H1 (cell line): ENCODE data around the gene PLEKHS1. TPM values are rescaled to one million over a fixed set of nuclear protein-coding genes. Genes with fewer than 3 reads are reported as not detected.

Source experiments
- CTCF ChIA-PET: fragments of 300-600 bp; sonication (Branson Sonifier 250); formaldehyde crosslinking; loops from one replicate; lab custom pipeline; 2021; ENCODE audit not compliant: partially characterized antibody; lab: Charles Lee
- POLR2A ChIA-PET: fragments of 300-600 bp; sonication (Branson Sonifier 250); formaldehyde crosslinking; loops from one replicate; lab custom pipeline; 2021; ENCODE audit warnings: inconsistent platforms; ENCODE audit not compliant: partially characterized antibody; lab: Charles Lee
- DNase-seq, 2 experiments: peaks; one replicate each; pipeline versions ENCODE4 v3.0.0 to v3.0.0-alpha.2; 2010 to 2022; ENCODE audit warnings: low spot score in 2 of 2, low read depth in 1 of 2, mixed read lengths in 1 of 2
- FAIRE-seq: peaks from 2 replicates; lab custom pipeline; 2011; peaks lifted over from hg19 to GRCh38; lab: Jason Lieb, UNC
- H2AFZ ChIP-seq: 2 replicates; pipeline ENCODE4 v1.8.1; 2012; ENCODE audit warnings: low read length, inconsistent platforms
- H2AK5ac ChIP-seq: 2 replicates; pipeline ENCODE4 v1.6.1; 2013; ENCODE audit warnings: low read depth, low read length
- H2BK120ac ChIP-seq: replicated peaks from 2 replicates; pipeline ENCODE3; 2013; ENCODE audit warnings: low read depth, low read length, inconsistent platforms
- H2BK12ac ChIP-seq: 2 replicates; pipeline ENCODE4 v1.6.1; 2013; ENCODE audit warnings: low read depth, low read length
- H2BK15ac ChIP-seq: 2 replicates; pipeline ENCODE4 v1.6.1; 2013; ENCODE audit warnings: low read length
- H2BK20ac ChIP-seq: 2 replicates; pipeline ENCODE4 v1.6.1; 2013; ENCODE audit warnings: low read length
- H2BK5ac ChIP-seq: 2 replicates; pipeline ENCODE4 v1.6.1; 2013; ENCODE audit warnings: low read depth, low read length
- H3K14ac ChIP-seq: 2 replicates; pipeline ENCODE4 v1.6.1; 2013; ENCODE audit warnings: inconsistent platforms; ENCODE audit not compliant: insufficient read length
- H3K18ac ChIP-seq: 2 replicates; pipeline ENCODE4 v1.6.1; 2013; ENCODE audit warnings: low read length; ENCODE audit errors: extremely low read depth
- H3K23ac ChIP-seq: 2 replicates; pipeline ENCODE4 v1.6.1; 2013; ENCODE audit warnings: inconsistent platforms; ENCODE audit not compliant: insufficient read length
- H3K23me2 ChIP-seq: 2 replicates; pipeline ENCODE4 v1.6.1; 2013; ENCODE audit warnings: low read depth, low read length
- H3K27ac ChIP-seq: 2 replicates; pipeline ENCODE4 v1.6.1; 2011; ENCODE audit warnings: low read depth, low read length, inconsistent platforms
- H3K27me3 ChIP-seq, 4 experiments: replicated peaks in 1 of 4; 1 replicate in 1 of 4; 2 replicates in 3 of 4; pipeline versions ENCODE4 v1.6.1 to v1.8.1; 2011 to 2013; ENCODE audit warnings: low read length in 3 of 4, mild to moderate bottlenecking in 3 of 4, inconsistent platforms in 2 of 4, mixed read lengths in 2 of 4, moderate library complexity in 1 of 4; ENCODE audit not compliant: control insufficient read depth in 3 of 4, insufficient read depth in 3 of 4; ENCODE audit errors: extremely low read depth in 1 of 4
- H3K36me3 ChIP-seq, 4 experiments: 2 replicates each; pipeline versions ENCODE4 v1.6.1 to v1.8.1; 2011 to 2013; ENCODE audit warnings: mild to moderate bottlenecking in 4 of 4, low read length in 3 of 4, moderate library complexity in 2 of 4, control low read depth in 1 of 4, inconsistent platforms in 1 of 4; ENCODE audit not compliant: insufficient read depth in 4 of 4, control insufficient read depth in 2 of 4
- H3K4ac ChIP-seq: replicated peaks from 2 replicates; pipeline ENCODE3; 2013; ENCODE audit warnings: low read length, low read depth, mixed read lengths, inconsistent platforms; ENCODE audit not compliant: insufficient read length
- H3K4me1 ChIP-seq, 4 experiments: replicated peaks in 1 of 4; 1 replicate in 1 of 4; 2 replicates in 3 of 4; pipeline versions ENCODE4 v1.6.1 to v1.8.1; 2011 to 2013; ENCODE audit warnings: low read length in 3 of 4, inconsistent platforms in 2 of 4, mixed read lengths in 1 of 4; ENCODE audit not compliant: insufficient read depth in 4 of 4, control insufficient read depth in 3 of 4
- H3K4me2 ChIP-seq, 2 experiments: 2 replicates each; pipeline versions ENCODE4 v1.6.1 to v1.8.1; 2011 to 2013; ENCODE audit warnings: low read depth in 2 of 2, low read length in 2 of 2, control low read depth in 1 of 2, inconsistent platforms in 1 of 2, mild to moderate bottlenecking in 1 of 2; ENCODE audit not compliant: insufficient read depth in 1 of 2
- H3K4me3 ChIP-seq, 4 experiments: fragments of 200-600, 300-600 bp in 1 of 4; sonication (generic), shearing (Covaris generic), sonication (Bioruptor Twin) in 1 of 4; 2 replicates each; pipeline versions ENCODE4 v1.5.1 to v1.8.1; 2011 to 2016; ENCODE audit warnings: low read length in 4 of 4, low read depth in 3 of 4, control low read depth in 2 of 4, inconsistent platforms in 2 of 4, mild to moderate bottlenecking in 2 of 4, mixed read lengths in 1 of 4, moderate library complexity in 1 of 4; ENCODE audit not compliant: insufficient read depth in 2 of 4; ENCODE audit errors: extremely low read depth in 1 of 4
- H3K56ac ChIP-seq: replicated peaks from 2 replicates; pipeline ENCODE3; 2013; ENCODE audit warnings: low read depth, mild to moderate bottlenecking, mixed read lengths, low read length, inconsistent platforms; ENCODE audit not compliant: insufficient read length
- H3K79me1 ChIP-seq: 2 replicates; pipeline ENCODE4 v1.6.1; 2013; ENCODE audit warnings: low read depth, low read length, control low read depth
- H3K79me2 ChIP-seq, 2 experiments: 2 replicates each; pipeline versions ENCODE4 v1.6.1 to v1.8.1; 2012 to 2013; ENCODE audit warnings: low read length in 2 of 2, mild to moderate bottlenecking in 2 of 2, inconsistent platforms in 1 of 2; ENCODE audit not compliant: insufficient read depth in 2 of 2, control insufficient read depth in 1 of 2
- H3K9ac ChIP-seq, 4 experiments: replicated peaks in 1 of 4; 1 replicate in 1 of 4; 2 replicates in 3 of 4; pipeline versions ENCODE4 v1.6.1 to v1.8.1; 2011 to 2013; ENCODE audit warnings: low read depth in 3 of 4, low read length in 3 of 4, control low read depth in 2 of 4, mild to moderate bottlenecking in 2 of 4, moderate library complexity in 2 of 4, inconsistent platforms in 1 of 4; ENCODE audit errors: extremely low read depth in 1 of 4
- H3K9me3 ChIP-seq, 2 experiments: 2 replicates each; pipeline versions ENCODE4 v1.6.1 to v1.8.1; 2012 to 2013; ENCODE audit warnings: mild to moderate bottlenecking in 2 of 2, moderate library complexity in 2 of 2, control low read depth in 1 of 2, inconsistent platforms in 1 of 2, low read depth in 1 of 2, low read length in 1 of 2, mixed read lengths in 1 of 2; ENCODE audit not compliant: insufficient read depth in 2 of 2
- H4K20me1 ChIP-seq, 2 experiments: replicated peaks in 1 of 2; 2 replicates each; pipeline versions ENCODE3 to v1.8.1; 2011 to 2013; ENCODE audit warnings: inconsistent platforms in 2 of 2, low read length in 2 of 2, mild to moderate bottlenecking in 1 of 2; ENCODE audit not compliant: insufficient read depth in 2 of 2, control insufficient read depth in 1 of 2
- H4K5ac ChIP-seq: 2 replicates; pipeline ENCODE4 v1.6.1; 2013; ENCODE audit warnings: low read length, low read depth, mixed read lengths, inconsistent platforms; ENCODE audit not compliant: insufficient read length
- H4K8ac ChIP-seq: 2 replicates; pipeline ENCODE4 v1.8.0; 2013; ENCODE audit warnings: mild to moderate bottlenecking, moderate library complexity, low read length, inconsistent platforms; ENCODE audit not compliant: insufficient read depth; ENCODE audit errors: extremely low read depth
- H4K91ac ChIP-seq: replicated peaks from 2 replicates; pipeline ENCODE3; 2013; ENCODE audit warnings: low read length, mixed read lengths, inconsistent platforms; ENCODE audit not compliant: insufficient read length
- ASH2L ChIP-seq: fragments of 200-600, 300-600 bp; sonication (generic); IDR thresholded peaks from one replicate; pipeline ENCODE4 v1.7.1; 2017; ENCODE audit warnings: low read length
- POLR2A ChIP-seq, 2 experiments: IDR thresholded peaks; 1 replicate in 1 of 2; 2 replicates in 1 of 2; pipeline ENCODE4 v1.6.1; 2011; ENCODE audit warnings: low read depth in 2 of 2, low read length in 2 of 2, mild to moderate bottlenecking in 2 of 2; ENCODE audit errors: control extremely low read depth in 1 of 2
- RXRA ChIP-seq: IDR thresholded peaks from 2 replicates; pipeline ENCODE4 v1.6.1; 2011; ENCODE audit warnings: low read depth, mild to moderate bottlenecking, low read length, moderate library complexity; ENCODE audit not compliant: insufficient read depth
- ZNF274 ChIP-seq: IDR thresholded peaks from 2 replicates; pipeline ENCODE4 v1.7.0; 2012; ENCODE audit warnings: low read length, borderline replicate concordance; ENCODE audit errors: extremely low read depth
- WGBS, 2 experiments: shearing (Covaris generic) in 1 of 2; methylation state at CpG; one replicate each; pipeline versions ENCODE4 v1.1.6 to v1.1.7; 2013 to 2015; ENCODE audit warnings: low lambda C conversion rate in 2 of 2, mixed read lengths in 2 of 2, inconsistent platforms in 1 of 2, low coverage in 1 of 2, missing lambda C conversion rate in 1 of 2; ENCODE audit not compliant: insufficient replicate concordance in 2 of 2, insufficient coverage in 1 of 2, insufficient read length in 1 of 2; ENCODE audit errors: extremely low coverage in 1 of 2, missing lambda C conversion rate in 1 of 2; 5-methylcytosine and 5-hydroxymethylcytosine counted together
- polyA plus RNA-seq, 7 experiments: library from polyadenylated mRNA; depleted of rRNA in 3 of 7; stranded (reverse) in 5 of 7; unstranded in 2 of 7; fragments of >200 nt in 5 of 7; fragments of 200-250 nt in 2 of 7; gene quantifications; 1 replicate in 5 of 7; 2 replicates in 1 of 7; 4 replicates in 1 of 7; pipeline versions ENCODE4 v1.2.1 to v1.2.3, GENCODE V29; 2011 to 2013; ENCODE audit warnings: missing spikeins in 2 of 7, mixed read lengths in 2 of 7
- total RNA-seq: library from RNA; stranded (reverse); fragmentation: NEBNext Ultra II Directional; extraction: Animal tissue kit (Norgen Biotek cat#: 25700); gene quantifications from 2 replicates; pipeline ENCODE4 v1.2.1, GENCODE V29; 2021
- TF ChIP-seq, protein P1 (sequence below): IDR thresholded peaks from 2 replicates; pipeline ENCODE4 v1.6.1; 2011; ENCODE audit warnings: low read length, improper control_type of control experiment

The PLEKHS1 gene
- total and polyA plus RNA-seq, 2 of the 8 experiments (the other 6 are each of a cell fraction or from before 2014, with no cell fraction given), result not detected

DNA sequence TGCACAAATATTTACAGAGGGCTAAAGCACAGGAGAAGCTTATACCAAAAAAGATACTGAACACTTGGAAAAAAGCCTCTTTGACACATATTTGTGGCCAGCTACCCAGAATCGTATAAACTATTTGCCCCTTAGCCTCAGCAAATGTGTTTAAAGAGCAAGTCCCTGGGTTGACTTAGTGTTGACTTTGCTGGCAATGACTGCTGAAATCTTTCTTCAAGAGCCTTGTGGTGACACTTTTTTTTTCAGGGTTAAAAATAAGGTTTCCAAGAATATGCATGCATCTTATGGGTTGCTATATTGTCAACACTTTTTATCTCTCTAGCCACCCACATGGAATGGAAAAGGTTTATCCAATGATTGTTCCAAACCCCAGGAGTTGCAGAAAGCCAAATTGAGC lies 14.9 kb upstream of the PLEKHS1 start:
- TF ChIP-seq RXRA (no peak), ASH2L (no peak), ZNF274 (no peak), POLR2A (IDR thresholded peaks at IDR 0.05; ENCODE audit: control extremely low read depth in 1 of 2, low read depth in 2 of 2, low read length in 2 of 2) (no peak)
- TF ChIP-seq, protein P1, sequence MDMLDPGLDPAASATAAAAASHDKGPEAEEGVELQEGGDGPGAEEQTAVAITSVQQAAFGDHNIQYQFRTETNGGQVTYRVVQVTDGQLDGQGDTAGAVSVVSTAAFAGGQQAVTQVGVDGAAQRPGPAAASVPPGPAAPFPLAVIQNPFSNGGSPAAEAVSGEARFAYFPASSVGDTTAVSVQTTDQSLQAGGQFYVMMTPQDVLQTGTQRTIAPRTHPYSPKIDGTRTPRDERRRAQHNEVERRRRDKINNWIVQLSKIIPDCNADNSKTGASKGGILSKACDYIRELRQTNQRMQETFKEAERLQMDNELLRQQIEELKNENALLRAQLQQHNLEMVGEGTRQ, result no peak
- TF ChIP-seq, all 59 proteins: peak for 0
- Histone ChIP-seq H3K4me2 (no peak overlapping the region), H4K8ac (no peak overlapping the region), H2BK5ac (no peak overlapping the region), H2BK120ac (no peak overlapping the region), H4K20me1 (no peaks in the 10 kb centered on the region), H3K9ac (no peak overlapping the region), H3K18ac (no peak overlapping the region), H3K14ac (no peak overlapping the region), H2BK12ac (no peak overlapping the region), H2AK5ac (no peak overlapping the region), H4K91ac (no peak overlapping the region), H4K5ac (no peak overlapping the region), H3K9me3 (no peaks in the 10 kb centered on the region), H3K23ac (no peak overlapping the region), H2BK15ac (no peak overlapping the region), H3K56ac (no peak overlapping the region), H2AFZ (no peak overlapping the region), H3K23me2 (no peaks in the 10 kb centered on the region), H3K27ac (no peak overlapping the region), H3K4me1 (peaks cover 0 to 2% (median 0%) of the 10 kb centered on the region in 4 experiments; a peak in 1 of 7 replicates), H3K79me2 (no peaks in the 10 kb centered on the region), H3K79me1 (no peaks in the 10 kb centered on the region), H3K27me3 (no peaks in the 10 kb centered on the region), H3K36me3 (no peaks in the 10 kb centered on the region), H3K4me3 (no peak overlapping the region), H2BK20ac (no peak overlapping the region), H3K4ac (no peak overlapping the region)
- FAIRE-seq, result no peak
- POLR2A ChIA-PET, result no interaction called here
- no peak for DNase-seq
- WGBS, 2 experiments, result 93% methylated on average over 1 of the region's 1 CpG; no CpG with 5 or more reads in 1 of the 2 experiments
- CTCF ChIA-PET, result interaction anchor here (1.0 to 1.7 kb wide), 3 partner anchors 16 to 120 kb away, joined by 3 to 6 read pairs (median 5); no protein-coding TSS in a partner anchor
